GM21447 (cell line): ENCODE results near the gene NEK8.

Experiments used
- ATAC-seq: cut with Tn5 transposase; IDR thresholded peaks from one replicate; pipeline ENCODE4 v1.9.1; 2021; ENCODE audit not compliant: unreplicated experiment

Gene NEK8

DNA sequence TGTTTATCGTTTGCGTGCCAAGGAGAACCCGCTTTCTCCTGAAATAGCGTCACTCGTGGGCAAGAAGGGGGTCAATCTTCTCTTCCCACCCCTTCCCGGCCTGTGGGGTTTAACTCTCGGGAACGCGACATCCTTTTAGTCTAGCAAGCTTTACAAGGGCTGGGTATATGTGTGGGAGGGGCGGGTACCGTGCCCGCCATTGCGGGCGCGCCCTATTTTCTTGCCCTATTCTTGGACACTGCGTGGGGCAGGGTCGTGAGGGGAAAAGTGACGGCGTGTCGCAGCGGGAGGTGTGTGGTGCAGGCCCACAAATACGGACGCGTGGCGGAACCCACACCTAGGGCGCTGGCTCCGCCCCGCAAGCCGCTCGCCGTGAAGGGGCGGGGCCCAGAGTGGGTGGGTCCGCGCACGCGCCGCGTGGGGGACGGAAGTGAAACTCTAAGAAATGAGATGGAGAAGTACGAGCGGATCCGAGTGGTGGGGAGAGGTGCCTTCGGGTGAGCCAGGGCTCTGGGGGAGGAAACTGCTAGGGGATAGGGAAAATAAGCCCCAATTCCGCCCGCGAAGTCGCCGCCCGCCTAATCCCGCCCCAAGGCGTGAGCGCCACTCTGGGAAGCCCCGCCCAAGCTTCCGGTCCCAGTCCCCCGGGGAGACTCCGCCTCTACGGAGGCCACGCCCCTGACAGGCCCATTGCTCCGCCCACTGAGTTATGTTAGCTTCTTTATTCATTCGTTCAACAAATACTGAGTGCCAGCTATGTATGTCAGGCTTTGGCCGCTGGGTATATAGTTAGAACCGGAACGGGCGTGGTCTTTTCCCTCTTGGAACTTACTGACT, at the start of gene NEK8:
NEK8 (plus strand) TSS at position 425 of the 837 bp plus-strand sequence; CDS start at position 451, 26 bp downstream.
- peak; percentile 29 for ATAC-seq

- ATAC-seq, result no peak
These were observed 45.9 kb upstream of the NEK8 start for GRCh38 chr17:28682655-28683054.

DNA sequence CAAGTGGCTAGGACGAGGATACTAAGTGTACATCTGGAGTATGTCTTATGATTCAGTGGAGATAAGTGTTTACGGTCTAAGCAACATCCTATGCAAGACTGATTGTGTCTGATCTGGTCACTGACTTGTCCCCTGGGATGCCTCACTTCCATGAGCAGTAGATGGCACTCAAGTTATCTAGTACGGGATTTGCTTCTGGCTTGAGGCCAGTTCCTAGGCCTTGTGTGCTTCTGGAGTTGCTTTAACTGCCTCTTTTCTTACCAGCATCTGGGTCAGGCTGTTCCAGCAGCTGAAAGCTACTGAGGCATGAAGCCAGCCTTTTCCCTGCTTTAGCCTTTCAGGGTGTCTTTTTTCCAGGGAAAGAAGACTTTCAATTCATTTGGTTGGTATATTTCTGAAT, 43.6 kb upstream of the NEK8 start:
- no peak for ATAC-seq

DNA sequence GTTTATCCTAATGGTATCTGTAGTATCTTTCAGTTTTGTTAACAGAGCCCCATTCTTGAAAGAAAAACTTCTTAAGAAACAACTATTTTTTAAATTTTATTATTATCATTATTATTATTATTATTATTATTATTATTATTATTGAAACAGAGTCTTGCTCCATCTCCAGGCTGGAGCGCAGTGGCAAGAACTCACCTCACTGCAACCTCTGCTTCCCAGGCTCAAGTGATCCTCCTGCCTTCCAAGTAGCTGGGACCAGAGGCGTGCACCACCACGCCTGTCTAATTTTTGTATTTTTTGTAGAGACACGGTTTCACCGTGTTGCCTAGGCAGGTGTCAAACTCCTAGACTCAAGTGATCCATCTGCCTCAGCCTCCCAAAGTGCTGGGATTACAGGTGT, 43.2 kb upstream of the NEK8 start:
- ATAC-seq, result no peak

- no peak for ATAC-seq
These were observed 42.3 kb upstream of the NEK8 start for GRCh38 chr17:28686296-28686695.

DNA sequence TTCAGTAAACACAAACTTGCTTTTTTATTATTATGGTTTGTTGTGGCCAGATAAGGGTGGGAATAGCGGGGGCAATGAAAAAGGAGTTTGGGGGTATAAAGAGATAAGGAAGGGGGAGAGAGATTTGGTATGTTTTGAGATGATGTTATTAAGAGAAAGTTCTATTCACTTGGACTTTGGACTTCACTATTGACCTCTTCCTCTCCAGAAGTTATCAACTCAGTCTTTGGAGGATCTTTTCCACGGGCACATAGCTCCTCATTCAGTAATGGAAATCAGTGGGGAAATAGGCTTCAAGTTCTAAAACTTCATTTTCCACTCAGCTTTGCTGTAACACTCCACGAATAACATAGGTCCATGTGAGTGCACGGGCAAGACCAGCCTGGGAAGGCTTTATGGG, 40.1 kb upstream of the NEK8 start:
- no peak for ATAC-seq

DNA sequence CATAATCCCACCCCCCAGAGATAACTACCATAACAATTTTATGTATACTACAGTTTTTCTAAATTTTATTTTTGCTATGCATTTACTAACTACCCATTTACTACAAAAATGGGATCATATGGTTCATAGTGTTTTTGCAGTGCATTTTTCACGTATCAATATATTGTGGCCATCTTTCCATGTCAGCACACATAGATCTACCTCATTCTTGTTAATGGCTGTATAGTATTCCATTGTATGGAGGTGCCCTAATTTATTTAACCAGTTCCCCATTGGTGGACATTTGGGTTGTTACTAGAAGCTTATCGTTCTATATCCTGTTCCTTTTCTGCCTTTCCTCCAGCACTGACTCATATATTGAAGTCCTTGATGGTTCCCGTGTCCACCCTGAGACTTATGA, 39.6 kb upstream of the NEK8 start:
- ATAC-seq, result no peak

GRCh38 chr17:28693869-28694268, 34.7 kb upstream of the NEK8 start:
- ATAC-seq, result no peak

- ATAC-seq, result no peak
These were observed 30.2 kb upstream of the NEK8 start for GRCh38 chr17:28698253-28698941.

DNA sequence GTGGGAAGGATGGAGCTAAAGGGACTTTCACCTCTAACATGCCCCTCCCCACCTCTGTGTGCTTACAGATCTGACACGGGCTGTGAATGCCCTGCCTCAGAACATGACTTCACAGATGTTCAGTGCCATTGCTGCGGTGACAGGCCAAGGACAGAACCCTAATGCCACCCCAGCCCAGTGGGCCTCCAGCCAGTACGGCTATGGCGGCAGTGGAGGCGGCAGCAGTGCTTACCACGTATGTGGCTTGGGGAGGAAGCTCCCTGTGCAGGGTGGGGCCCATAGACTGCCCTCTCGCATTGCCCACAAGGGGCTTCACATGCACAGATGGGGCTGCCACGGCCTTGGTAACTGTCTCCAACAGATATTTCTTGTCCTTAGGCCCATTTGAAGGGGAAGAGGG, 28.3 kb upstream of the NEK8 start:
- no peak for ATAC-seq

GRCh38 chr17:28700830-28701492, 27.6 kb upstream of the NEK8 start:
- ATAC-seq, result no peak

DNA sequence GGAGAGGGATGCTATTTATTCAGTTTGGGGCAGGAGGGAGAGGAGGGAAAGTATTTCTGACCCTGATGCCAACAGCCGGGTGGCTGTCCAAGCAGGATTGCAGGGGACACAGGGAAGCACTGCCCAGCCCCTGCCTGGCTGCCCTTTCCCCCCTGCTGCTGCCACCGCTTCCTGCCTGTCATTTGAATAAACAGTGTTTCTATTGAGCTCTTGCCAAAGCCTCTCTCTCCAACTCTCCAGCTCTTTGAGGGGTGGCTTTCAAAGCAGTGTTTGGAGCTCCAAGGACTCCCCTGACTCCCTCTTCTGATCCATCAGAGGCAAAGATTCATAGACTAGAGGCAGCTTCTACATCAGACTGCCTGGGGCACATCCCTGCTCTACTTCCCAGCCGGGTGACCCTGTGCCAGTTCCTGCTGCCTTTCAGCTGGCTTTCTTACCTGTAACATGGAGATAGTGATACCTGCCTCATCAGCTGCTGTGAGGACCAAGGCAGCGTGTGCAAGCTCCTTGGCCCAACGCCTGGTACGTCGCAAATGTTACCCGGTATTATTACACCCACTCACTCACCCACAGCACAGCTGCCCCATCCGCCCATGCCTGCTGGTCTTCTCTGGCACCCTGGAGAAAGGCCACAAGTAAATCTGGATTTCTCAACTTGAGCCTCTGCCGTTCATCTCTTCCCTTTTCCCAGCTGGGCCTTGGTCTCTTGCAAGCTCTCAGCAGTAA, 26.4 kb upstream of the NEK8 start:
- no peak for ATAC-seq

DNA sequence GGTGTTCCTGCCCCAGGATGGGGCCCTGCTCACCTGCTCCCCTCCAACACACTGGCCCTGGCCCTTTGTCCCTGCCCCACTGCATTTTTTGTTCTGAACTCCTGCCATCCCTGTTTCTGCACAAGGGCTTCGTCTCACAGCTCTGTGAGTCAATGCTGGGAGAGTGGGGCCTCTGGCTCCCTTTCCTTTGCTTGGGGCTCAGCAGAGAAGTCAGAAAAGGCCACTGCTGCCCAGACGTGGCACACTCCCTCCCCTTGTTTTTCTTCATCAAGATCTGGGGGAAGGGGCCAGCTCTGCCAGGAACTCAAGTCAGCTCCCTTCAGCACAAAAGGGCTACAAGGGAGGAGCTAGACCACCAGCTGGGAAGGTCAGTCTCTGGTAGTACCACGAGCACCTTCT, 25.8 kb upstream of the NEK8 start:
- ATAC-seq, result no peak

DNA sequence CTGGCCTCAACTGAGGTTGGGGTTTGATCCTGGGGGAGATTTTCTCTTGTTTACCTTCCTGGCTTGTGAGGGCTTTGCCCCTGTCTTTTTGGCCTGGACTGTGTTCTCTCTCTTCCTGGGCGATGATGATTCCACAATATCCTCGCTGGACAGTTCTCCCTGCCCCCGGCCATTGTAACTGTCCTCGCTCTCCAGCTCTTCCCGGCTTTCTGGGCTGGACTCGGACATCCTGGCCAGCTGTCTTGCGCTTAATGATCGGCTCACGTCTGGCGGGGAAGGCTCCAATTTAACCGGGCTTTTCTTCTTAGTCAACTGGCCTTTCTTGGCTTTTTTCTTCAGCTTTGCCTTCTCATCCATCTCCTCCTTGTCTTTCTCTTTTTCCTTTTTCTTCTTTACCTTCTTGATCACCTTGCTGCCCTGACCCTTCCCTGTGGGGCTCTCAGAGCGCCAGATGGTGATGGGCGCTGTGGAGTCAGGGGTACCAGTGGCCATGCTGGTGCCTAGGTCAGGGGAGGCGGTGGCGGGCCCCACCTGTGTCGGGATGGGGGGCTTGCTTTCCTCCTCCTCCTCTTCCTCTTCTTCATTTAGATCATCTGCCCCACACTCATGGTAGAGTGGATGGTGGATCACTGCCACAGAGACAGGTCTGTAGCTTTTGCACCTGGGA, 24.9 kb upstream of the NEK8 start:
- no peak for ATAC-seq

- ATAC-seq, result no peak
These were observed 24.2 kb upstream of the NEK8 start for GRCh38 chr17:28704219-28704858.

- no peak for ATAC-seq
These were observed 23.4 kb upstream of the NEK8 start for GRCh38 chr17:28705074-28705659.

- ATAC-seq, result no peak
These were observed 22.8 kb upstream of the NEK8 start for GRCh38 chr17:28705728-28706334.

DNA sequence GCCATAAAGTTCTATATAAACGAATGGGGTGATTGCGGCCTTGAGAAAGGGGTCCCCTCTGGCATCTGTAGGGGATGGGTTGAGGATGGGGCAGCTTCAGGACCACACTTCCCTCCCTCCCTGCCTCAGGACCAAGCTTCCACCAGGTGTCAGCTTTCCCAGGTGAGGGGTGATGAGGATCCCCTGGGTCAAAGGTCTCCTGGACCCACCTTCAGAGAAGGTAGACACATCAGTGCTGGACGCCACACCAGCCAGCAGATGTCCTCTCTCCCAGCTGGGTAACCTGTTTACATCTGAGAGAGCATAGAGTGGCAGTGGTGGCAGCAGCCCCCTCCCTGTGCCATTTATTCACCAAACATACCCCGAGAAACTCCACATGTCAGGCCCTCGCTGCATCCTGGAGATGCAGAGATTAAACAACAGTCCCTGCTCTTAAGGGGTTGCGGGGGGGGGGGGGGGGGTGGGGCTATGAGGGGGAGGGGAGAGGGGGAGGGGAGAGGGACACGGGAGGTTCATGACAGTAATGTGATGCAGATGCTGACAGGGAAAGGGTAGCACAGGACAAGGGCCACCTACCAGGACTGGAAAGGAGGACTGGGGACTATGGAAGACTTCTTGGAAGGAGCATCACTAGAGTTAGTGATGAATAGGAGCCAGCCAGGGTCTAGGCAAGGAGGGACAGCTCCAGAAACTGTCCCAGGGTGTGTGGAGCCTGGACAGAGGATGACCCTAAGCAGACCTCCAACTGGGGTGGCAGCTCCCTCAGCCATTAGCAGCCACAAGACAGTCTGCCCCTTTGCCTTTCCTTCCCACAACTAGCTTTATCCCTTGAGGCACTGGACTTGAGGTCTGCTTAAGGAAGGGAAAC, 21.9 kb upstream of the NEK8 start:
- no peak for ATAC-seq

GRCh38 chr17:28707339-28707720, 21.3 kb upstream of the NEK8 start:
- ATAC-seq, result no peak
